Activated naive CD8-positive, alpha-beta T cell treated with anti-CD3 and anti-CD28 coated beads for 36 hours (primary cell): ENCODE data around the gene MAT1A. TPM values are rescaled to one million over a fixed set of nuclear protein-coding genes. Genes with fewer than 3 reads are reported as not detected.
"Not testable (repeated sequence)": the region's sequence is repeated elsewhere in the genome, so short reads cannot be mapped to it uniquely, and the experiment has no call there.

Experiments used
- DNase-seq: peaks from one replicate; pipeline ENCODE4 v3.0.0; 2021
- H3K27ac Mint-ChIP-seq: one replicate; pipeline ENCODE4 v1.8.0; 2022; ENCODE audit warnings: mild to moderate bottlenecking, moderate library complexity, mixed read lengths
- H3K27me3 Mint-ChIP-seq: one replicate; pipeline ENCODE4 v1.8.0; 2022; ENCODE audit warnings: mild to moderate bottlenecking, mixed read lengths
- H3K36me3 Mint-ChIP-seq: one replicate; pipeline ENCODE4 v1.8.0; 2021; ENCODE audit warnings: mild to moderate bottlenecking, mixed read lengths
- H3K4me1 Mint-ChIP-seq: one replicate; pipeline ENCODE4 v1.8.0; 2021; ENCODE audit warnings: mixed read lengths
- H3K4me3 Mint-ChIP-seq: one replicate; pipeline ENCODE4 v1.8.0; 2022; ENCODE audit warnings: mild to moderate bottlenecking, moderate library complexity, mixed read lengths
- H3K9me3 Mint-ChIP-seq: one replicate; pipeline ENCODE4 v1.8.0; 2022; ENCODE audit warnings: mixed read lengths
- total RNA-seq, 2 experiments: library from RNA; stranded (reverse); gene quantifications; one replicate each; pipeline ENCODE4 v1.2.3, GENCODE V29; 2021

MAT1A gene
- not detected for total RNA-seq

- H3K36me3 Mint-ChIP-seq: no peaks in the 10 kb centered on the region
- H3K4me3 Mint-ChIP-seq: no peak within 1 kb of the TSS
- H3K9me3 Mint-ChIP-seq: no peaks in the 10 kb centered on the region
- H3K27me3 Mint-ChIP-seq: peaks cover 4% of the 10 kb centered on the region
- DNase-seq: no peak
- H3K4me1 Mint-ChIP-seq: no peaks in the 10 kb centered on the region
- no peak within 1 kb of the TSS for H3K27ac Mint-ChIP-seq
Observed at GRCh38 chr10:80289451-80290287, at the start of gene MAT1A. Gene MAT1A, minus strand, starts transcription at chr10:80289658. Its CDS starts 235 bp downstream, at chr10:80289423.

GRCh38 chr10:80333983-80334382, 44.5 kb upstream of the MAT1A start:
- H3K4me3 Mint-ChIP-seq: no peak overlapping the region
- no peak overlapping the region for H3K27ac Mint-ChIP-seq
- no peaks in the 10 kb centered on the region for H3K36me3 Mint-ChIP-seq
- DNase-seq: no peak
- H3K27me3 Mint-ChIP-seq: no peaks in the 10 kb centered on the region
- no peaks in the 10 kb centered on the region for H3K9me3 Mint-ChIP-seq
- H3K4me1 Mint-ChIP-seq: no peaks in the 10 kb centered on the region

GRCh38 chr10:80324891-80325364, 35.5 kb upstream of the MAT1A start:
- no peaks in the 10 kb centered on the region for H3K27me3 Mint-ChIP-seq
- no peak for DNase-seq
- H3K9me3 Mint-ChIP-seq: no peaks in the 10 kb centered on the region
- no peaks in the 10 kb centered on the region for H3K36me3 Mint-ChIP-seq
- no peak overlapping the region for H3K4me3 Mint-ChIP-seq
- peaks cover 2% of the 10 kb centered on the region for H3K4me1 Mint-ChIP-seq
- no peak overlapping the region for H3K27ac Mint-ChIP-seq

GRCh38 chr10:80324086-80324485, 34.6 kb upstream of the MAT1A start:
- no peak for DNase-seq
- H3K4me3 Mint-ChIP-seq: no peak overlapping the region
- H3K4me1 Mint-ChIP-seq: peaks cover 2% of the 10 kb centered on the region
- no peak overlapping the region for H3K27ac Mint-ChIP-seq
- no peaks in the 10 kb centered on the region for H3K27me3 Mint-ChIP-seq
- no peaks in the 10 kb centered on the region for H3K9me3 Mint-ChIP-seq
- H3K36me3 Mint-ChIP-seq: no peaks in the 10 kb centered on the region

- Mint-ChIP-seq H3K9me3 (no peaks in the 10 kb centered on the region), H3K27me3 (no peaks in the 10 kb centered on the region), H3K27ac (no peak overlapping the region), H3K36me3 (no peaks in the 10 kb centered on the region), H3K4me1 (peaks cover 2% of the 10 kb centered on the region), H3K4me3 (no peak overlapping the region)
- DNase-seq: no peak
Observed at GRCh38 chr10:80323311-80323710, 33.9 kb upstream of the MAT1A start.

GRCh38 chr10:80322711-80323110, 33.3 kb upstream of the MAT1A start:
- H3K4me3 Mint-ChIP-seq: no peak overlapping the region
- no peaks in the 10 kb centered on the region for H3K9me3 Mint-ChIP-seq
- H3K36me3 Mint-ChIP-seq: no peaks in the 10 kb centered on the region
- H3K4me1 Mint-ChIP-seq: peaks cover 2% of the 10 kb centered on the region
- H3K27ac Mint-ChIP-seq: no peak overlapping the region
- DNase-seq: no peak
- no peaks in the 10 kb centered on the region for H3K27me3 Mint-ChIP-seq

GRCh38 chr10:80322158-80322557, 32.7 kb upstream of the MAT1A start:
- no peak for DNase-seq
- Mint-ChIP-seq H3K4me1 (peaks cover 2% of the 10 kb centered on the region), H3K4me3 (no peak overlapping the region), H3K36me3 (no peaks in the 10 kb centered on the region), H3K9me3 (no peaks in the 10 kb centered on the region), H3K27me3 (no peaks in the 10 kb centered on the region), H3K27ac (no peak overlapping the region)

- no peaks in the 10 kb centered on the region for H3K27me3 Mint-ChIP-seq
- DNase-seq: no peak
- H3K4me1 Mint-ChIP-seq: peaks cover 2% of the 10 kb centered on the region
- H3K27ac Mint-ChIP-seq: no peak overlapping the region
- H3K9me3 Mint-ChIP-seq: no peaks in the 10 kb centered on the region
- H3K4me3 Mint-ChIP-seq: no peak overlapping the region
- no peaks in the 10 kb centered on the region for H3K36me3 Mint-ChIP-seq
Observed at GRCh38 chr10:80321183-80321582, 31.7 kb upstream of the MAT1A start.

GRCh38 chr10:80320377-80320776, 30.9 kb upstream of the MAT1A start:
- no peaks in the 10 kb centered on the region for H3K27me3 Mint-ChIP-seq

GRCh38 chr10:80319725-80320290, 30.4 kb upstream of the MAT1A start:
- no peaks in the 10 kb centered on the region for H3K9me3 Mint-ChIP-seq
- H3K36me3 Mint-ChIP-seq: no peaks in the 10 kb centered on the region
- no peak overlapping the region for H3K27ac Mint-ChIP-seq
- no peaks in the 10 kb centered on the region for H3K27me3 Mint-ChIP-seq
- H3K4me1 Mint-ChIP-seq: peaks cover 2% of the 10 kb centered on the region
- no peak for DNase-seq
- no peak overlapping the region for H3K4me3 Mint-ChIP-seq

More at GRCh38 chr10:80320377-80320776, 30.9 kb upstream of the MAT1A start:
- Mint-ChIP-seq H3K9me3 (no peaks in the 10 kb centered on the region), H3K4me3 (no peak overlapping the region), H3K36me3 (no peaks in the 10 kb centered on the region), H3K27ac (no peak overlapping the region), H3K4me1 (peaks cover 2% of the 10 kb centered on the region)
- DNase-seq: no peak

- no peak for DNase-seq
- Mint-ChIP-seq H3K36me3 (no peaks in the 10 kb centered on the region), H3K27me3 (no peaks in the 10 kb centered on the region), H3K4me1 (peaks cover 2% of the 10 kb centered on the region), H3K27ac (no peak overlapping the region), H3K4me3 (no peak overlapping the region), H3K9me3 (no peaks in the 10 kb centered on the region)
Observed at GRCh38 chr10:80319318-80319717, 29.9 kb upstream of the MAT1A start.

- Mint-ChIP-seq H3K9me3 (no peaks in the 10 kb centered on the region), H3K4me1 (no peaks in the 10 kb centered on the region), H3K36me3 (no peaks in the 10 kb centered on the region), H3K27ac (no peak overlapping the region), H3K4me3 (no peak overlapping the region), H3K27me3 (no peaks in the 10 kb centered on the region)
- DNase-seq: no peak
Observed at GRCh38 chr10:80318742-80319141, 29.3 kb upstream of the MAT1A start.

GRCh38 chr10:80315391-80315790, 25.9 kb upstream of the MAT1A start:
- H3K36me3 Mint-ChIP-seq: no peaks in the 10 kb centered on the region
- H3K27ac Mint-ChIP-seq: no peak overlapping the region
- no peak for DNase-seq
- no peak overlapping the region for H3K4me3 Mint-ChIP-seq
- H3K4me1 Mint-ChIP-seq: peaks cover 4% of the 10 kb centered on the region
- H3K27me3 Mint-ChIP-seq: no peaks in the 10 kb centered on the region
- H3K9me3 Mint-ChIP-seq: no peaks in the 10 kb centered on the region

- H3K36me3 Mint-ChIP-seq: no peaks in the 10 kb centered on the region
- no peak overlapping the region for H3K4me3 Mint-ChIP-seq
- no peak for DNase-seq
- no peak overlapping the region for H3K27ac Mint-ChIP-seq
- H3K27me3 Mint-ChIP-seq: no peaks in the 10 kb centered on the region
- peaks cover 6% of the 10 kb centered on the region for H3K9me3 Mint-ChIP-seq
- peaks cover 4% of the 10 kb centered on the region for H3K4me1 Mint-ChIP-seq
Observed at GRCh38 chr10:80313523-80313922, 24.1 kb upstream of the MAT1A start.

GRCh38 chr10:80305989-80306388, 16.5 kb upstream of the MAT1A start:
- not testable (repeated sequence) for H3K27ac Mint-ChIP-seq, H3K4me1 Mint-ChIP-seq, H3K27me3 Mint-ChIP-seq

GRCh38 chr10:80296942-80297341, 7.5 kb upstream of the MAT1A start:
- peaks cover 27% of the 10 kb centered on the region for H3K9me3 Mint-ChIP-seq
- no peaks in the 10 kb centered on the region for H3K36me3 Mint-ChIP-seq
- no peak overlapping the region for H3K27ac Mint-ChIP-seq
- no peak overlapping the region for H3K4me3 Mint-ChIP-seq
- H3K4me1 Mint-ChIP-seq: no peaks in the 10 kb centered on the region
- no peak for DNase-seq
- peaks cover 6% of the 10 kb centered on the region for H3K27me3 Mint-ChIP-seq

More at GRCh38 chr10:80305989-80306388, 16.5 kb upstream of the MAT1A start:
- not testable (repeated sequence) for H3K4me3 Mint-ChIP-seq, H3K36me3 Mint-ChIP-seq, DNase-seq
- peaks cover 33% of the 10 kb centered on the region for H3K9me3 Mint-ChIP-seq
